ENCODE results near the gene PIP. TPM values are rescaled to one million over a fixed set of nuclear protein-coding genes. Genes with fewer than 3 reads are reported as not detected.

PIP gene
- polyA plus RNA-seq, 1 of the 3 experiments (the other 2 are of a cell fraction), result not detected

DNA sequence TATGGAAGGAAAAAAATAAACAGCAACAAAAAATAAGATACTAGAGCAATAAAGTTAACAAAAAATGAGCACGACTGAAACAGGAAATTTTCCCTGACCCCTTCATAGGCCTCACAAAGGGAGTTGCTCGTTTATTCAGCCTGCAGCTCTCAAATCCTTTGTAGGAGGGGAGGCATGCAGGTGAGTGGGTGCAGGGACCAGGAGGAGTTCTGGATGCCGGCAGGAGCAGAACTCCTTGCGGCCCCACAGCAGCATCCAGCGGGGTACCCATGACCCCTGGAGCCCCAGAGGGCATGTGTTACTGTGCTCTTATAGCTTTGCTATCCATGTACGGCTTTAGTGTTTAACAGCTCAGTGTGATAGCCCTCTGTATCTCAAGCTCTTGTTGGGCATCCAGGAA lies 57.1 kb downstream of the PIP start:
- H3K27ac ChIP-seq (ENCODE audit: low read depth in 2 of 2, low read length in 1 of 2), result no peak overlapping the region
- H3F3A ChIP-seq (replicated peaks; ENCODE audit: insufficient read depth), result no peaks in the 10 kb centered on the region
- H3K36me3 ChIP-seq (replicated peaks in 1 of 2; ENCODE audit: control insufficient read depth in 1 of 2, insufficient read depth in 2 of 2, low read length in 1 of 2), result no peaks in the 10 kb centered on the region
- H3K9me2 ChIP-seq, result no peaks in the 10 kb centered on the region
- TF ChIP-seq EZH2phosphoT487 (IDR thresholded peaks at IDR 0.05; ENCODE audit: borderline replicate concordance, low read depth) (no peak), FOSL2 (IDR thresholded peaks at IDR 0.05; ENCODE audit: borderline replicate concordance, low read depth) (no peak)
- no peak for DNase-seq
- peaks cover 4% of the 10 kb centered on the region; the same call in 1 of the 2 replicates for H3K27me3 ChIP-seq (ENCODE audit: insufficient read depth)
- no peaks in the 10 kb centered on the region for H3K79me2 ChIP-seq (ENCODE audit: insufficient read depth)
- 24% methylated on average over 6 of the region's 6 CpGs for WGBS (ENCODE audit: low lambda C conversion rate)
- ChIA-PET POLR2A (no interaction called here), CTCF (interaction anchor here (1.0 to 4.4 kb wide), 2 partner anchors 11 to 26 kb away, joined by 3 to 24 read pairs; no protein-coding TSS in a partner anchor)
- no peak overlapping the region for H3K9ac ChIP-seq
- no peaks in the 10 kb centered on the region for H3K4me1 ChIP-seq (ENCODE audit: control insufficient read depth in 1 of 2, insufficient read depth in 2 of 2, low read depth in 1 of 2, low read length in 1 of 2)
- H3K4me2 ChIP-seq, result no peak overlapping the region
- no peaks in the 10 kb centered on the region for H3K9me3 ChIP-seq
- H2AFZ ChIP-seq (ENCODE audit: low read depth), result no peak overlapping the region
- H4K20me1 ChIP-seq (ENCODE audit: insufficient read depth), result no peaks in the 10 kb centered on the region
- no peak overlapping the region for H3K4me3 ChIP-seq (ENCODE audit: low read depth in 2 of 2, low read length in 1 of 2)

Other genes with a start within 250 kb of the PIP start
- not detected in 2 replicates for gene TRPV6, start 246.3 kb upstream of the PIP start, polyA plus RNA-seq (2012; rRNA removed)
- not detected in 2 replicates for gene TRPV5, start 198.3 kb upstream of the PIP start, polyA plus RNA-seq (2012; rRNA removed)
- gene LLCFC1, start 192.6 kb upstream of the PIP start, polyA plus RNA-seq (2012; rRNA removed), result not detected in 2 replicates
- 0.05 and 0.18 TPM in 2 replicates for gene KEL, start 169.7 kb upstream of the PIP start, polyA plus RNA-seq (2012; rRNA removed)
- not detected in 2 replicates for gene OR9A2, start 104.9 kb upstream of the PIP start, polyA plus RNA-seq (2012; rRNA removed)
- not detected in 2 replicates for gene OR6V1, start 79.7 kb upstream of the PIP start, polyA plus RNA-seq (2012; rRNA removed)
- not detected in 2 replicates for gene TAS2R39, start 51.3 kb downstream of the PIP start, polyA plus RNA-seq (2012; rRNA removed)
- not detected in 2 replicates for gene TAS2R40, start 90.0 kb downstream of the PIP start, polyA plus RNA-seq (2012; rRNA removed)
- 299 and 354 TPM in 2 replicates for gene GSTK1, start 131.4 kb downstream of the PIP start, polyA plus RNA-seq (2012; rRNA removed)
- gene TMEM139, start 152.9 kb downstream of the PIP start, polyA plus RNA-seq (2012; rRNA removed), result 0.05 and 0.19 TPM in 2 replicates
- 19.7 and 22.3 TPM in 2 replicates for gene CASP2, start 156.3 kb downstream of the PIP start, polyA plus RNA-seq (2012; rRNA removed)
- 0.10 and 0.12 TPM in 2 replicates for gene CLCN1, start 184.0 kb downstream of the PIP start, polyA plus RNA-seq (2012; rRNA removed)
- 43.6 and 50.1 TPM in 2 replicates for gene FAM131B, start 230.6 kb downstream of the PIP start, polyA plus RNA-seq (2012; rRNA removed)
- 124 and 271 TPM in 2 replicates for gene ZYX, start 249.3 kb downstream of the PIP start, polyA plus RNA-seq (2012; rRNA removed)